Activated gamma-delta T cell treated with Interleukin-2 at 50 U/mL for 16 hours (primary cell): ENCODE results near the gene MYBPH.

Experiments
- DNase-seq: peaks from one replicate; pipeline ENCODE4 v3.0.0-alpha.2; 2020

The MYBPH gene

DNA sequence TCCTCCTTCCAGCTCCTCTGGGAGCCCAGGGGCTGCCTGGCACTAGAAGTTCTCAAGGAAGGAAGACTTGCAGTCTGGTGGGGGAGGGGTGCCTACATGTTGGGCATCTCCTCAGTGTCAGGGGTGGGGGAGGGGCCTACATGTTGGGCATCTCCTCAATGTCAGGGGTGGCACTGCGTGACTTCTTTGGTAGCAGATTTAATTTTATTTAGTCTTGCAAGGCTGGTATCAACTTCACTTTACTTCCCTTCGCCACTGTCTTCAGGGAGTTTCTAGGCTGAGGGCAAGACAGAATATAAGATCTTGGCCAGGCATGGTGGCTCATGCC, 29.6 kb downstream of the MYBPH start:
- DNase-seq, result no peak

DNA sequence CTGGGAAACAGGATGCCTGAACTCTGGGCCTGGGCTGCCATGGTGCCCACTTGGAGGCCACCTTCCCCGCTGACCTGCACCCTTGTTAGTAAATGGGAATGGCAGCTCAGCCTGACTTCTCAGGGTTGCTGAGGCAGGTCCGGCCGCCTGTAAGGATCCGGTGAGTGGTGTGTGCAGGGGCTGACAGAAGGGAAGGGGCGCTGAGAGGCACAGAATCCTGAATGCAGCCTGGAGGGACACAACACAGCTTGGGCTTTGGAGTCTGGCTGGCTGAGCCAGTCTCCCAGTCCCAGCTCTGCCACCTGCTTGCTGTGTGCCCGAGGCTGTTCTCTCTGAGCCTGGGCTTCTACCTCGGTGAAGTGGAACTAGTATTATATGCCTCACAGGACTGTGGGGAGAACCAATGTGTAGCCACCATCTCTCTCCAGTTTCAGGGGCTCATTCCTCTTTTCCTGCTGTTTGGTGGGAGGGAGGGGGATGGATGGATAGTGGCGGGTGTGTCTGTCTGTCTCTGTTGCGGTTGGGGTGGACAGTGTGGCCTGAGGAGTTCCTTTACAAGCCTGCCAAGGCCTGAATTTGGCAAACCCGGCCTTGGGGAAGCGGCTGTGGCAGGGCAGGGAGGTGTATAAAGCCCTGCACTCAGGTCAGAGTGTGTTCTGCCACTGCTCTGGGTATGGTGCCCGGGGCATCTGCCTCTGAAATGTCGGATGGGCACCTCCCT, 30.1 kb downstream of the MYBPH start:
- no peak for DNase-seq

DNA sequence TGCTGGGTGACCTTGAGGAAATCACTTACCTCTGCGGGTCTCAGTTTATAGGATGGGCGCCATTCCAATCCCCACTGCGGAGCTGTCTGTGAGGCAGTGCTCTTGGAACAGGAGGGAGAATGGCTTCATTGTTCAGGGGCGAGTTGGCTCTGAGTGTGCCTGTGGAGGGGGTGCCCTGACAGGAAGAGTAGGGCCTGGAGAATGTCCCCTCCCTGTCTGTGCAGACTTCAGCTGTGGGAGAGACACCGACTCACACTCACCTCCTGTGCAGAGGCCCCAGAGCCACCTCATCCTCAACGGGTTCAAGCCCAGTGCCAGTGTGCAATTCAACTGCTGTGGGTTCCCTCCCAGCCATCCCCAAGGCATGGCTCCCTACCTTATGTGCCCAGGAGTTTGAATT, 31.0 kb downstream of the MYBPH start:
- no peak for DNase-seq

DNA sequence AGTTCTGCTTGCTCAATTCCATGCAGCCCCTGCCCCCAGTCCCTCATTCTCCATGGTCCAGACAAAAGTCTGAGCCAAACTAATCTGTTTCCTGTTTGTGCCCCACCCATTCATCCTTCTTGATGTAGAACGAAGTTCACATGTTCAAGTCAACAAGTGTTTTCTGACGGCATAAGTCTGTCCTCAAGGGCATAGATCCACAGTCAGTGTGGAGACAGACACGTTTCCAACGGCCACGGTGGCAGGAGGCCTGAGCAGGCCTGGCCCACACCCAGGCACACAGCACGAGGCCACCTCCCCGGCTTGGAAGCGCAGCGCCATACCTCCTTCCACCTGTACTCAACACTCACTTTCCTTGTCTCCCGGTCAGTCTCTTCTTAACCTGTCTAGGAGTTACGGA, 32.0 kb downstream of the MYBPH start:
- no peak for DNase-seq

DNA sequence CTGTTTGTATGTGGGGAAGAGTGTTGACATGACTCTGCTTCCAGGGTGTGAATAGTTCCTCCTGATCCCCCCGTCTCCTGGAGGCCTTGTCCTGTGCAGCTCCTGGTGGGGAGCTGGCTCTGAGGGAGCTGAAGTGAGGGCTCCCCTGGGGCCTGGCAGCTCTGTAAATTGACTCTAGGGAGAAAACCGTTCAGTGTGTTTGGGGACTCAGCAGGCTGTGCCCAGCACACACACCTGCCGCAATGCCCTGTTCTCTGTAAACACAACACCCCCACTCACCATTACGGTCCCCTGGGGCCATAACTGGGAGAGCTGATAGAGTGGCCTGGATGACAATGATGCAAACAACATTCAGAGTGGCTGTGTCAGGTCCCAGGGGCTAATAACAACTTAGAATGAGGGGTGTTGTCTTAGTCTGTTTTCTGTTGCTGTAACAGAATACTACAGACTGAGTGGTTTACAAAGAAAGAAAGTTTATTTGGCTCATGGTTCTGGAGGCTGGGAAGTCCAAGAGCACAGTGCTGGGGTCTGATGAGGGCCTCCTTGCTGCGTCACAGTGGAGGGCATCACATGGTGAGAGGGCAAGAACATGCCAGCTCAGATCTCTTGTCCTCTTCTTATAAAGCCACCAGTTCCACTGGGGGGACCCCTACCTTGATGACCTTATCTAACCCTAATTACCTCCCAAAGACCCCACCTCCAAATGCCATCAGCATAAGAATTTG, 32.8 kb downstream of the MYBPH start:
- DNase-seq, result no peak

DNA sequence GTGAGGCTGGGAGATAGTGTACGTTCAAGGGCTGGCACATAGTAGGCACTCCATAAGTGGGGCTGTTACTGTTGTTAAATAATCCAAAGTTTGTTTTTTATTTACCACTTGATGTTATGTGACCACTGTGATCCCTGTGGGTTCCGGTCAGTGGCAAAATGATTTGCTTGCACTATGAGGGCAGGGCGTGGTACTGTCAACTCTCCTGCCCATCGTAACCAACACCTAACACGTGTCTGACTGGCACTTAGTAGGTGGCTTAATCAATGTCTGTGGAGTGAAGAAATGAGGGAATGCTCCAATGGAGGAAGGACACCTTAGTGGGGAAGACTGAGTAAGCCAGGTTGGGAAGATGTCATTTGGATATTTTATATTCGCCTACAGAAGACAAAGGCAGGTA, 33.5 kb downstream of the MYBPH start:
- DNase-seq, result no peak

DNA sequence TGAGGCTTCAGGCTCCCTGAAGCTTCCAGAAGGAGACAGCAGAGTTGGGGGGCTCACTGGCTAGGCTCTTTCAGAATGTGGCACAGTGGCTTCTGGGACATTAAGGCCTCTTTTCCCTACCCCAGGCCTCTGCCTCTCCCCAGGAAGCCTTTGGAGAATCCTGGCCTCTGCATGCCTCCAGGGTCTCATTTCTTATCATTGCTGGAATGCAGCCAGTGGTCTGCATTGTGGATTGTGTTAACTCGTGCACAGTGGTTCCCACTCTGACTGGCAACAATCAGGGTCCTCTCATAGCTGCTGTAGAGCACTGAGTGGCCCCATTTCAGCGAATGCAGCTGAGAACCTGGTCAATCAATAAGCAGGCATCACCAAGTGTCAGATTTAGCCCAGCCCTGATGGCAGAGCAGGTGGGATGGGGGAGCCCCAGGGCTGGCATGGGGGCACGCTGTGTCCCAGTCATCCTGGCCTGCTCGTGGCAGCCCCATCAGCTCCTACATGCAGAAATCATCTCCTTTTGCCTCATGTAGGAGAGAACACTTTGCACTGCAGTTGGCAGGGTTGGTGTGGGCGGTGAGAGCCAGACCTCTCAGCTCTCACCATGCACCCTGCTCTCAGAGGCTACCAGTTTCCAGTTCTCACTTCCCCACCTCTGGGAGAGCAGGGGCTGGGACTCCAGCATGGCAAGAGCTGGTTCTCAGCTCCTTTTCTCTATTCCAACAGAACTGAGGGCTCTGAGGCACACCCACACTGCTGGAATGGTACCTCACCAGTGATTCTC, 34.7 kb downstream of the MYBPH start:
- DNase-seq, result no peak

DNA sequence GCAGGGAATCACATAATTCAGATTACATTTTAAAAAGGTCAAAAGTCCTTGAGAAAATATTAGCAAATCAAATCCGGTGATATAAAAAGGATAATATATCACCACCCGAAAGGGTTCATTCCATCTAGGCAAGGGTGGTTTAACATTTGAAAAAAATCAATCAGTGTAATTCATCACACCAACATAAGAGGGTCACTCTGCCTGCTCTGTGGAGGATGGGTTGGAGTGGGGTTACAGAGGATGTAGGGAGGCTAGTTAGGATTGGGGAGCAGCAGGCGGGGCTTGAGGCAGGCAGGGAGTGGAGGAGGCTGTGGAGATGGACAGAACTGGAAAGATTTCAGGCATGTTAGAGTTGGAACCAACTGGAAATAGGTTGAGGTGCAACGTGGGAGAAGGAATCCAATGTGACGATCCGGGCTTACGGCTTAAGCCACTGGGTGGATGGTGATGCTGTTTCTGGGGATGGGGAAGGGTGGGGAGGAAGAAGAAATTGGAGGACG, 35.6 kb downstream of the MYBPH start:
- DNase-seq, result no peak

DNA sequence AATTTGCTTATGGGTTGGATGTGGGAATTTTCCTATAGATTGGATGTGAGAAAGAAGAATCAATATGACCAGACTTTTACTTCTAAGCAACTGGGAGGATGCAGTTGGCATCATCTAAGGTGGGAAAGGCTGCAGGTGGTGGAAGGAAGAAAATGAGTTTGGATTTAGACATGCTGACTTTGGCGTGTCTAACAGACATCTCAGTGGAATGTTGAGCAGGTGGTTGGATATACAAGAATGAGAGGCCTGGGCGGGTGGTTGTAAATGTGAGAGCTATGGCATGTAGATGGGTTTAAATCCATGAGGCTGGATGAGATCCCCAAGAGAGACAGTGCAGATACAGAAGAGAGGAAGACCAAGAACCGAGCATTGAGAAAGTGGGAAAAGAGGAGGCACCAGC, 37.6 kb downstream of the MYBPH start:
- DNase-seq, result no peak

DNA sequence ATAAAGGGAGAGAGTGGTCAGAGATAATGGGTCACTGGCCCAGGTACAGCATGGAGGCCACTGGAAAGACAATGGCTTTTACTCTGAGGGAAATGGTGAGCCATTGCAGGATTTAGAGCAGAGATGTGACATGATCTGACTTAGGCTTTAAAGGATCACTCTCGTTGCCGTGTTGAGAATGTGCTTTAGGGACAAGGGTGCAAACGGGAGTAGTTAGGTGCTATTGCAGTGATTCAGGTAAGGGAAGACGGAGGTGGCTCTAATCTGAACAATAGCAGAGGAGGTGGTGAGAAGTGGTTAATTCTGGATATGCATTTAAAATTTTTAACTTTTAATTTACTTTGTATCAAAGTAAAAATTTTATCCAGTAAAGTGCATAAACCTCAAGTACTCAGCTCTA, 38.3 kb downstream of the MYBPH start:
- DNase-seq, result no peak

DNA sequence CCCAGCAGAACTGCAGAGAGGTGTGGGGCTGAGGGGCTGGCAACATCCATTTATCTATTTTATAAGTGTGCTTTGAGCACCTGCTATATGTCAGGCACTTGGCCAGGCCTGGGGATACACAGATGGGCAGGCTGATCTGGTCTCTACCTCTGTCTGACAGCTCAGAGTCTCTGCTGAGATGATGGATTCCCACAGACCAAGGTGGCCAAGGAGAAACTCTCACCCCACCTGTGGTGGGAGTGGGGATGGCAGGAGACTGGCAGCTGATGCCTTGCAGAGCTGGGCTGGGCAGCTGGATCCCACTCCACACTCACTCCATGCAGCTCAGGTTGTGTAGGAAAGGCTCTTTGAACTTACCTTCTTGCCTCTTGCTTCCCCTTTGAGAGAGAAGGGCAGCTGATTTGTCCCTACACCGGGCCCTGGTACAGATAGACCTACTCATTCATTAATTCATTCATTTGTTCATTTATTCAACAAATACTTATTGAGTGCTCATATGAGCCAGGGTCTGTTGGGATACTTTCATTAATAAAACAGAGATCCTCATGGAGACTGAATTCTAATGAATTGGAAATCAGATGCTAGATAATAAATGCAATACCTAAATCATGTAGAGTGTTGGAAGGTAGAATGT, 39.1 kb downstream of the MYBPH start:
- no peak for DNase-seq

DNA sequence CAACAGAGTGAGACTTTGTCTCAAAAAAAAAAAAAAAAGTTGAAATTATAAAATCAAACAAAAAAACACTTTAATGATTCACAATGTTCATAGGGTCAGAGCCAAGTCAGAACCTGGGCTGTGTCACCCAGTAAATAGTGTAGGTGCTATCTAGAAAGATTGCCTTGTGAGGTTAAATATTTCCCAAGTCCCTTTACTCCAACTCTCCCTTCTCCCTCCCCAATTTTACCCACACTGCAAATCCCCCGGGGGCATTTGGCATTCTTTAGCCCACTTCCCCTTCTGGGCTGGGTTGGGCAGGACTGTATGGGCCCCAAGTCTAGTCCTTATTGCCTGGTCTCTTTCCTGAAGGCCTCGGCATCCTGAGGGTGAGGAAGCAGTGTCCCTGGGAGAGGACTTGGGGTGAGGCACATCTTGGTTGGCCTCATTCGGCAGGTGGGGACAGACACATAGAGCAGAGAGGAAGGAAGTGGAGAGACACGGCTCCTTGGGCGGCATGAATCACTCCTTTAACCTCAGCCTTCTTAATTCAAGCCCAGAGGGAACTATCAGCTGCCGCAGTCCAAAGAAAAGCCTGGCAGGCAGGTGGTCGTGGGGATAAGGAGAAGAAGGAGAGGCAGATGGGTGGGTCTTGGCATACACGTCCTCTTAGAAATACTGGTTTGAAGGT, 39.9 kb downstream of the MYBPH start:
- DNase-seq, result no peak

DNA sequence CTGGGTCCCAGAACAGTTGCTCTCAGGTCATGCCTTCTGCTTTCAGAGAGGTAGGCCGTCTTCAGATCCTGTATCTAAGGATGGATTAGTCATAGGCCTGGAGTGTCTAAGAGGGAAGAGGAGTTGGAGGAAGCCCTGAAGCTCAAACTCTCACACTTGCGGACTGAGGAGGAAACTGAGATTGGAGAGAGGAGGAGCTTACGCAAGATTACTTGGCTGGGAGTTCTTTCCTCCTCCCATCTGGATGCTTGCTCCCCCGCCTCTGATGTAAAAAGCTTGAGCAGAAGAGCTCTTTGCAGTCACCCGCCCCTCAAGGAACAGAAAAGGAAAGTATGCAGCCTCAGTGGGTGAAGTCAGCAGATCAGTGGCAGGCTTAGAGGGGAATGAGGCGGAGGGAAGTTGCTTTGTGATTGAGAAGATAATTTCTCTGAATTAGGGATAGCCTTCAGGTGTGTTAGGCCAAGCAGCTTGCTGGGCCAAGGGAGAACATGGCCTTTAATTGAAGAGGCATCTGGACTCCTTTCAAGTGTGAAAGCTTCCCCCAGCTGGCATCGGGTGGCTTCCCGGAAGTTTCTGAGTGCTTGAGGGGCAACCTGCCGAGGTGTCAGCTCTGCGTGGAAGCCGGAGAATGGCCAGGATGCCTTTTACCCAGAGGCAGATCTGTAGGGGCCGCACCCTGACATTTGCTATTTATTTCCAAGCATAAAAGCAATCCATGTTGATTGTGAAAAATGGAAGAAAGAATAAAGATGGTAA, 41.5 kb downstream of the MYBPH start:
- no peak for DNase-seq

DNA sequence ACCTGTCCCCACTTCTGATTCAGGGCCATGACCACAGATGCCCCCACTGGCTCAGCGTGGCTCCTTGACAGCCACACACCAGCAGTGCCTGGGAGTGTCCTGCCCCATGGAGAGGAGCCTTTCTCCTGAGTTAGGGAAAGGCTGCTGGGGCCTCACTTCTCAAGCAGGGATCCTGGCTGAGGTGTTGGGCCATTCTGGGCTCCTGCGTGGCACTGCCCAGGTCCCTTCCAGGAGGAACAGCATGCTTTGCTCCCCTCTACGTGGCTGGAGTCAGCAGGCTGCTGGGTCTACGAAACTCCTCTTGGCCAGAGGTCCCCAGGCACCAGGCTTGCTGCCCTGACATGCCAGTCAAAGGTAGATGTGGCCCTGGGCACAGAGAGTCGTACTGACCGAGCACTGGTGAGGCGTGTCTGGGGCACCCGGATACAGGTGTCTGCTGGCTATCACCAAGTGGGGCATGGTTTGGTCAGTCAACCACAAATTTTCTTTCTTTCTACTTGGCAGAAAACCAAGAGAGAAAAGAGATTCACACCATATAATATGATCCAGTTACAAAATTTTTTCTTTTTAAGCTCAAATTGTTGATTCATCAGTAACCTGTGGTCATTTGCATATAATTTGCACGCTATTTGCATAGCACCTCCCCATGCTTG, 44.0 kb downstream of the MYBPH start:
- no peak for DNase-seq

DNA sequence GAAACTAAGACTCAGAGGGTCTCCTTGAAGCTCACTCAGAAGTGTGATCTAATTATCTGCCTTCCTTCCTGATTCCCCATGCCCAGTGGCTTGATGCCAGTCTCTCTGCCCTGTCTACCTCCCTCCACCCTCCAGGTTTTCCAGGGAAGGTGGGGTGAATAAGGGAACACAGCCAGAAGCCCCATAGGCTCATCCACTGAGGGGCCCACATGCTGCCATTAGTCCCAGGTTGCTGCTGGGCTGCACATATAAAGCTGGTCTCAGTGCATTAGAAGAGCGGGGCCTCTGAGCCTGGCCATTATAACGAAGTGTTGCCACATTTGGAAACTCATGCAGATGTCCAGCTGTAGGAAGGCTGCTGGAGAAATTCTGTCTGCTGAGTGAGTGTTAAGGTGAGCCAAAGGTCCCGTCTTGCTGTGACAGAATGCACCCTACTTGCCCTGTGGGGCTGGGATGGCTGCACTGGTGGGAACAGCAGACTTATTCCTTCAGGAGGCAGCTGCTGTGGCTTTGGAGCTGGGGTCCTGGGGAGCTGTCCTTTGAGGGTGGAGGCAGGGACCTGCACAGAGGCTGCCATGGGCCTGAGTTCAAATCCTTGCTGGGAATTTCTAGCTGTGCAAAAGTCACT, 45.2 kb downstream of the MYBPH start:
- DNase-seq, result no peak

DNA sequence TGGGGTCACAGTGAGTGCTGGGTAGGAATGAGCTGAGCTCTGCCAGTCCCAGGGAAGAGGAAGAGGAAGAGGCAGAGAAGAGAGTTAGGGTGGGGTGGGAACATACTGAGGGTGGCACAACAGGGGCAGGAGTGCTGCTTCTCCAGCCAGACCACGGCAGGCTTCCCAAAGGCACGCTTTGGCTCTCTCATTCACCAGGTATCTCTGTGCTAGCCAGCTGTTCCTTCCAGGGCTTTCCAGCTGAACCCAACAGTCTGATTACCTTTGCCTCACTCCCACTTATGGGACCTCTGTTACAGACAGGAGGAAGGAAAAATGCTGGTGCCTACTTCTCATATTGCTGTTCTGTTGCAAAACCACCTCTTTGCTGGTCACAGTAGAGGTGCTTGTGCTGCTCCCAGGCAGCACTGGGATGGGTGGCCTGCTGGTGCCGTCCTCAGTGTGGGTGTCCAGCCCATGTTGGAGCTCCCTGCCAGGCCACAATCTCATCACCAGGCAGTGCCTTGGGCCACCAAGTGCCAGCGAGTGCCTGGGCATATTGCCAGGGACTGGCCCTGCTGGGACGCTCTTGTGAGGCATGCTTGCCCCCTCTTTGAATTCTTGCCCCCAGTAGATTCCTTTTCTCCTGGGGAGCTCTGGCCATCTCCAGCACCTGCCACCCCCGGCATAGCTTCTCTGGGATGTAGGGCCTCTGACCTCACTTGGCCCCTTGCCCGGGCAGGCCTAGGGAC, 46.0 kb downstream of the MYBPH start:
- DNase-seq, result no peak

DNA sequence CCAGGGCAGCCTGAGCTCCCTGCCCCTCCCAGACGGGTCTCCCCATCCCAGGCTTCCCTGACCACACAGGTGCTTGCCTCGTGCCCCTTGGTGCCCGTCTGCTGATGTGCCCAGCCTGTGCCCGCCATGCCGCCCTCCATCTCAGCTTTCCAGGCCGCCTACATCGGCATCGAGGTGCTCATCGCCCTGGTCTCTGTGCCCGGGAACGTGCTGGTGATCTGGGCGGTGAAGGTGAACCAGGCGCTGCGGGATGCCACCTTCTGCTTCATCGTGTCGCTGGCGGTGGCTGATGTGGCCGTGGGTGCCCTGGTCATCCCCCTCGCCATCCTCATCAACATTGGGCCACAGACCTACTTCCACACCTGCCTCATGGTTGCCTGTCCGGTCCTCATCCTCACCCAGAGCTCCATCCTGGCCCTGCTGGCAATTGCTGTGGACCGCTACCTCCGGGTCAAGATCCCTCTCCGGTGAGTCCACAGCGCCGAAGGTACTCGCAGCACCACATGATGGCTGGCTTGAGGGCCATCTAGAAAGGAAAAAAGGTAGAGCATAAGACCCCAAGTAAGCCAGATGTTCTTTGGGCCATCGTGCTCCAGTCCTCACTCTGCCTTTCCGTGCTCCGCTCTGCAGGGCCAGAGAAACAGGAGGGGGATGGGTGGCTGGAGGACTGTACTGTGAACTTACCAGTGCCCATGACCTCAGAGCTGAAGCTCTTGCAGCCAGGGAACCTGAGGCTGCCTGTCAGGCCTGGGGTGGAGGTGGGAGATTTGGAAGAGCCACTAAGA, 46.7 kb downstream of the MYBPH start:
- no peak for DNase-seq

DNA sequence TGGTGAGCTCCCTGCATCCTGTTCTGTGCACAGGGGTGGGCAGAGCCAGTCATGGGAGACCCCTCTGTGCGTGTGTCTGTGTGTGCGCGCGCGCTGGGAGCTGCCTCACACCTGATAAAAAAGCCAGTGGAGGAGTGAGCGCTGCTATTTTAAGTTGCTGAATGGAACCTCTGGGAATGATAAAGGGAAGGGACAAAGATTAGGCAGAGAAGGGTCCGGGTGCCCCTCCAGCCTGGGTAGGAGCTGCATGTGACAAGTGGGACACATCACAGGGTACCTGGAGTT, 47.3 kb downstream of the MYBPH start:
- no peak for DNase-seq

DNA sequence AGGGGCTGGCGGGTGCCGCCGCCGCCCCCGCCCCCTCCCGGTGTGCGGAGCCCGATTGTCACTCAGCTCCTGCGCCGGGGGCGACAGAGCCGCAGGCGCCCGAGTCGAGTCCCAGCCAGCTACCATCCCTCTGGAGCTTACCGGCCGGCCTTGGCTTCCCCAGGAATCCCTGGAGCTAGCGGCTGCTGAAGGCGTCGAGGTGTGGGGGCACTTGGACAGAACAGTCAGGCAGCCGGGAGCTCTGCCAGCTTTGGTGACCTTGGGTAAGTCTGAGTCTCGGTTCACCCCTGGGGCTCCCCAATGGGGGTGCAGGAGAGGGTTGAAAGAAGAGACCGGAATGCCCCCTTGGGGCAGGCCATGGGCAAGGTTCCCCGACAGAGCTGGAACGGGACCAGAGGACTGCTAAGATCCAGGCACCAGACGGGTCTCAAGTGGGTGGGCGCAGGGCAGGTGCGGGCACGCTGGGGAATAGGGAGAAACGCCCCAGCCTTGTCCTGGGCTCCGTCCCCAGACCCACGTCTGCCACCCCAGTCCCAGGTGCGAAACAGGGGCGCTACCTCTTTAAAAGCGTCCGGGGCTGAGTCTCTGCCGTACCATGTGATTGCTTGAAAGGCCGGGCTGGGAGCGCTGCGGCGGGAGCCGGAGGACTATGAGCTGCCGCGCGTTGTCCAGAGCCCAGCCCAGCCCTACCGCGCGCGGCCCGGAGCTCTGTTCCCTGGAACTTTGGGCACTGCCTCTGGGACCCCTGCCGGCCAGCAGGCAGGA, 47.8 kb downstream of the MYBPH start, which contains the start of gene ADORA1:
TSS of gene ADORA1 (plus strand) at position 61 of the 765 bp plus-strand sequence. CDS start 1,116 bp downstream, outside the sequence.
- DNase-seq, result no peak
